GM18511 (cell line): ENCODE results near the gene NME4.

Experiments used
- ATAC-seq: cut with Tn5 transposase; IDR thresholded peaks from one replicate; pipeline ENCODE4 v1.9.1; 2021; ENCODE audit warnings: mild to moderate bottlenecking, moderate library complexity; ENCODE audit not compliant: unreplicated experiment

Gene NME4

DNA sequence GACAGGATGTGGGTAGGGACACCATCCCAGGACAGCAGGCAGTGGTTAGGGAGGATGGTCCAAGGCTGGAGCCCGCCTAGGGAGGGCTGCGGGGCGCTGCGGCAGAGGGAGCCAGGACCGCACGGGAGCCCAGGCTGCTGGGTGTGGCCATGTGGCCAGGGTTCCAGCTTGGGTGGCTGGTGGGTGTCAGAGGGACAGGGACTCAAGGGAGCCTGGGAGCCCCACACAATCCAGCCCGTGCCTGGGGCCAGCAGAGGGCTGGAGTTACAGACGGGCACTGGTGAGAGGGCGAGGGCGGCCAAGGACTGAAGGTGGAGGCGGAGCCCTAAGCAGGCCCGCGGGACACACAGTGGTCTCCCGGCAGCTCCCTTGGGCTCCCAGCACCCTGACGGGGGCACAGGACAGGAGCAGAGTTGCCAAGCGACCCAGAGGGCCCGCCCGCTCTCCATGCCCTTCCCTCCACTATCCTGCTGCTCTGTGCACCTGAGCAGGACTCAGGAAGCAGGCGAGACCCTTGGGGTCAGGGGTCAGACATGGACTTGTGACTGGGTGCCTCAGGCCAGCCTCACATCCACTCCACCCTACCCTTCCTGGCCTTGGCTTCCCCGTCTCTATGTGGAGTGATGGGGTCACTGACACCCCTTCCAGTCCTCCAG, 33.8 kb upstream of the NME4 start:
- ATAC-seq: no peak

DNA sequence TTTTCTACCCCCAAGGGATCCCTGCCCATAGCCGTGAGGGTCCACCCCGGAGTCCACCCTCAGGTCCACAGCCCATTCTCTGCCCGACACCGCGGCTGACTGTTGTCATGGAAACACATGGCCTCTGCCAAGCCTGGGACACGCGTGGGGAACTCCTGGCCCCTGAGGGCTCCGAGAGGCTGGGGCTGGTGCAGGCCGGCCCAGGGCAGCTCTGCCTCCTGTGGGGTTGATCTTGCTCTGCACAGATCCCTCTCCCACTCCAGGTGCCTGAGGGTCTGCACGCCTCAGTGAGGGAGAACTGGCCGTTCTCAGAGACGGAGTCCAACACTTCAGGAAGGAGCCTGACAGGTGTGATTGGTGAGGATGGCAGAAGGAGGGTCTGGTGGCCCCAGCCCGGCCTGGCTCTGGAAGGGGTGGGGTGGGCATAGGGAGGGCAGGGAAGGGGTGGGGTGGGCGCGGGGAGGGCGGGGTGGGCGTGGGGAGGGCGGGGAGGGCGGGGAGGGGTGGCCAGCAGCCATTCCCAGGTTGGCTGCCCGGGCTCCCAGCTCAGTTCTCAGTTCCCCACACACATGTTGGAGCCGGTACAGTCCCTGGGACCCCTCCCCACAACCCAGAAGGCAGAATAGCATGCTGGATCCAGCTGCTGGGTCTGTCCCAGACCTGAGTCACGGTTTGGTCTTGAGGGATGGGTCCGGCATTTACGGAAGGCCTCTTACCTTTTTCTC, 33.1 kb upstream of the NME4 start:
- no peak for ATAC-seq

DNA sequence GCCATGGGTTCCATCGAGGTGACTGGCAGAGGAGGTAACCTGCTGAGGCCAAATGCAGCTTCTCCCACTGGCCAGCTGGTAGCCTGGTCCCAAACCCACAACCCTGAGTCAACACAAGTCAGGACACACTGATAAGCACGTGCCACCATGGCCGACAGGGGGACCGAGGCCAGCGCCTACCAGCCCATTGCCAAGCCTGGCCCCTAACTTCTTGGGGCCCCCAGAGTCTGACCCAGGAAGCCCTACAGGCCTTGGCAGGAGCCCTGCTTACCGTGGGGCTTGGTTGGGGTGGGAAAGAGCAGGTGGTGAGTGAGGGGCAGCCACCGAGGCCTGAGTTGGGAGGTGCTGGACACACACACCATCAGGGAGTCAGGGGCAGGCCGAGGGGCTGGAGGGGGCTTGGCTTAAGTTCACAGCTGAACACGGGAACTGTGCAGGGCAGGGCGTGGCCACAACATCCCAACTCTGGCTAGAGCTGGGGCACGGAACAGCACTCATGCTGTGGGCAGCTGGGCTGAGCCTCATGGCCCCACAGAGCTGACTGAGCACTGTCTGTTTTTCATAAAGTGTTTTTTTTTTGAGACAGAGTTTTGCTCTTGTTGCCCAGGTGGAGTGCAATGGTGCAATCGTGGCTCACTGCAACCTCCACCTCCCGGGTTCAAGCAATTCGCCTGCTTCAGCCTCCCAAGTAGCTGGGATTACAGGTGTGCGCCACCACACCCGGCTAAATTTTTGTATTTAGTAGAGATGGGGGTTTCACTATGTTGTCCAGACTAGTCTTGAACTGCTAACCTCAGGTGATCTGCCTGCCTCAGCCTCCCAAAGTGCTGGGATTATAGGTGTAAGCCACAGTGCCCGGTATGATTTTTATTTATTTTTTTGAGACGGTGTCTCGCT, 32.2 kb upstream of the NME4 start:
- no peak for ATAC-seq

DNA sequence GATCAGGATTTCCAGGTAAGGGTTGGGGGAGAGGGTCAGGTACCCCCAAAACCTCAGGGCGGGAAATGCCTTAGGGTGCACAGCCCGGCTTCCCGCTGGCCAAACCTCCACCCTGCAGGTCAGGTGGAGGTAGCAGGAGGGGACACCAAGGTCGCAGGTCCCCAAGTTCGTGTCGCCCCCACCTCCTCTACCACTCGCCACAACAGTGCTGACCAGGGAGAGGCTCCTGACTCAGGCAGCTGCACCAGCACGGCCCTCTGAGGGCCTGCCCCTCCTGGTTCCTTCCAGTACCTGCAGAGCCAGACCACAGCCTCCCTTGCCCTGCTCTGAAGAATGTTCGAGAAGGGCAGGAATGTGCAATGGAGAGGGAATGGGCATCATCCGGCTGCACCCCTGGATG, 30.5 kb upstream of the NME4 start:
- no peak for ATAC-seq

DNA sequence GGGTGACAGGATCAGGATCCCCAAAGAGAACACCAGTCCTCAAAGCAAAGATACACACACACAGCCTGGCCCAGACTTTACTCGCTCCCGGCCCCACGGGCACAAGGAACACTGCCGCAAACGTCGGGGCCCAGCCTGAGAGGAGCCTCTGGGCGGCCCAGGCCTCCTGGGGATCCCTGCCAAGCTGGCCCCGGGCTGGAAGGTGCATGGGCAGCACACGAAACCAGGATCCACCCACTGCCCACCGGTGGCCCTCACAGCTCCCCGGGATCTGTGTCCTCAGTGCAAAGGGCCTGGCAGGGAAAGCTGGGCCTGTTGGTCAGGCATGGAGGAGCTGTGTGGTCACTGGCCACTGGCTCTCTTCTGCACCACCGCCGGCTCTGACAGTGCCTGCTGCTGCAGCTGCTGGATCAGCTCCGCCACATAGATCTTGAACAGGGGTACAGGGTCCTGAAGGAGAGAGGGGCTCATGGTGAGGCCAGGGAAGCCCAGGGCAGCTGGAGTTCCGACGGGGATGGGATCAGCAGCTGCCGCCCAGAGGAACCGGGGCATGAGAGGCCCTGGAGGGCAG, 29.6 kb upstream of the NME4 start:
- ATAC-seq: no peak

DNA sequence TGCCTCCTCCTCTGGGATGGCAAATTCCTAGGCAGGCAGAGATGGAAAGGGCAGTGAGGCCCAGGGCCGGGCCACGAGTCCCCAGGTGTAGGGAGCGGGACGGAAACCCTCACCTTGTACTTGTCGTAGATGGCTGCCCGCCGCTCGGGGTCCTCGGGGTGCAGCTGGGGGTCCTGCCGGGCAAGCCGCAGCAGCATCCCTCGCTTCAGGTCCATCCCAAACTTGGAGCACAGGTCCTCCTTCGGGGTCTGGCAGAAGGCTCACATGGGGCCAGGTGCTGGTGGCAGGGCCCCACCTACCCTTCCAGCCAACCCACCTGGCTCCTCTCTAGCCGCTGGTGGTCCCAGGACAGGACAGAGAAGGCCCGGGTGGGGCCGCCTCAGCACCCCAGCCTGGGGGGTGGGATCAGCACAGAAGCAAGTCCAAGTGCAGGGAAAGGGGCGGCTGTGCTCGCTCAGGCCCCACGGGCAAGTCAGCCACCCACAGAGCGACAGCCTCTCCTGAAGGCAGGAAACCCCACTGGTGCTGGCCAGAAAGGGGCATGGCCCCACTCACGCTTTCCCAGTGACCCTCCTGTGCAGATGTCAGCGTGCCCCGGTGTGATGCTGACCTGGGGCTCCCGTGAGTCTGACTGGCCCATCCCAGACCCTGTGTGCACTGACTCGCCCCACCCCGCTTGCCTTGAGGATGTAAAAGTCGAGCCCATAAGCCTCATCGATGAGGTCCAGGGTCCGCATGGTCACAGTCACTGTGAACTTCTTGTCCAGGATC, 28.4 kb upstream of the NME4 start:
- ATAC-seq: no peak

DNA sequence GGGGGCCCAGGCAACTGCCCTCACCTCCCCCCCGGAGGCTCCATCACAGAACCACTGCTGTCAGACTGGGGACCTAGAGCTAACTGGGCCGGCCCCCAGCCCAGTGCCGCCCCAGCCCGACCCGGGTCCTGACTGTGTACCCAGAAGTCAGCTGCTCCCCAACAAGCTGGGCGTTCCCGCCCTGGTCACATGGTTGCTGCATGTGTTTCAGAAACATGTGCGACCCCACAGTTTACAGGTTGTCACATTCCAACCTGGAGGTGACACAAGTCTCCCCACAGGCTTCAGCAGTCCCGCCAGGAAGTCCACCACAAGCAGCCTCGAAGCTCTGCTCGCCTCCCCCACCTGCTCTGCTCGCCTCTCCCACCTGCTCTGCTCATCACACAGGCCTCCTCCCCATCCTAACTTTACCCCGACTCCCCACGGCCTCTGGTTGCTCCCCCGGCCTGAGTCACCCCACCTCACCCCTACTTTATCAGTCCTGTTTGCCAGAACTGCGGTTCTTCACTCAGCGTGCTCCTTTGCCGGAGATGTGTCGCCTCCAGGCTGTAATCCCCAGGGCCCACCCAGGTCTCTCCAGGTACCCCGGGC, 27.6 kb upstream of the NME4 start:
- ATAC-seq: no peak

DNA sequence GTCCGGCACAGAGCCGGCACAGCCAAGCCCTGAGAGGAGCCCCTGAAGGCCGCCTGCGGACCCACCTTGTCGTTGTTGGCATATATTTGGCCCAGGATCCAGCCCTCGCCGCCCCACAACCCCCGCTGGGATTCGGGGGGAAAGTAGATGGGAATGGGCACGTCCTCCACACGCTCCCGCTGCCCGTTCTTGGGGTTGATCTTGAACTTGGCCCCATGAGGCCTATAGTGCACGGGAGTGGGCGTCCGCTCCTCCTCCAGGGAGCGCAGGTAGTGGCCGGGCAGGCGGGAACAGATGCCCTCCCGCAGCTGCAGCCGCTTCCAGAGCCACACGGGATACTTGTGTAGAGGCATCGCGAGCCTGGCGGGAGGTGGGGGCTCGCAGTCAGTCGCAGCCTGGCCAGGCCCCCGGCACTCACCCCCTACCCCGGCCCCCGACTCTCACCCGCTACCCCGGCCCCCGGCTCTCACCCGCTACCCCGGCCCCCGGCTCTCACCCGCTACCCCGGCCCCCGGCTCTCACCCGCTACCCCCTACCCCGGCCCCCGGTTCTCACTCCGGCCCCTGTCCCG, 27.0 kb upstream of the NME4 start:
- ATAC-seq: no peak

DNA sequence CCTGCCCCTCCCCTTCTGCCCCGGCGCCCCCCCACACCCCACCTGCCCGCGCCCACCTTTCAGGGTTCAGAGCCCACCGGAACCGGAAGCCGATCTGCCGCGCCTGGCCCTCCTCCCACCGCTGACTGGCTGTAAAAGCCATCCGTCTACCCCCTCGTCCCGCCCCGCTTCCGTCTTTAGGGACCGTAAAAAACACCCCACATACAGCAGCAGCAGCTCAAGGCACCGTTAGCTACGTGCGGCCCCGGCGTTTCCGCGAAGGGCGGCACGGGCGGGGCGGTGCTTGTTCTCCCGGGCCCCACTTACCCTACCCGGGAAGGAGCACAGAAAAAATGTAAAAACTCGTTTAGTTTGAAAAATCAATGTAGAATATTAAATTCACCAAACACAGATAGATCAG, 26.6 kb upstream of the NME4 start, which contains the start of gene MRPL28:
Gene MRPL28 (minus strand): TSS at position 96 of the 400 bp plus-strand sequence. CDS start 320 bp downstream, outside the sequence.
- ATAC-seq: peak; percentile 90

DNA sequence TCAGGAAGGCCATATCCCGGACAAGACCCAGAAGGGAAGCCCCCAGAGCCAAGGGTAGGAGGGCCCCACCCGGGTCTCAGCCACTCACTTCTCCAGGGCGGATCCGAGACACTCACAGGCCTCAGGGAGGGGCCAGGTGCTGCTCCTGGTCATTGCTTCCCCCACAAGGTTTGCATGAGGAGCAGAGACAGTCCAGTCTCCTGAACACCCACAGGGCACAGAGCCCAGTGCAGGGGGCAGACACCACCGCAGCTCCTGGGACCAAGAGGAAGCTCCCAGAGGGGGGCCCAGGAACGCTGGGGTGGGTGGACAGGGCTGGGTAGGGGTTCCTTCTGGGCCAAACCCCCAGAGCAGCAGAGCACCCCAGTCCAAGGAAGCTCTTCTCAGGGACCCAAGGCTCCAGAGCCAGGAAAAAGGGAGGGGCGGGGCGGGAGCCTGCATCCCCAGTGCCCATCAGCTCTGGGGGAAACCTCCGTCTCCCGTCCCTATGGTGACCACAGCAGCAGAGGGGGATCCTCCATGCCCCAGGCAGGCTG, 26.0 kb upstream of the NME4 start:
- ATAC-seq: no peak

DNA sequence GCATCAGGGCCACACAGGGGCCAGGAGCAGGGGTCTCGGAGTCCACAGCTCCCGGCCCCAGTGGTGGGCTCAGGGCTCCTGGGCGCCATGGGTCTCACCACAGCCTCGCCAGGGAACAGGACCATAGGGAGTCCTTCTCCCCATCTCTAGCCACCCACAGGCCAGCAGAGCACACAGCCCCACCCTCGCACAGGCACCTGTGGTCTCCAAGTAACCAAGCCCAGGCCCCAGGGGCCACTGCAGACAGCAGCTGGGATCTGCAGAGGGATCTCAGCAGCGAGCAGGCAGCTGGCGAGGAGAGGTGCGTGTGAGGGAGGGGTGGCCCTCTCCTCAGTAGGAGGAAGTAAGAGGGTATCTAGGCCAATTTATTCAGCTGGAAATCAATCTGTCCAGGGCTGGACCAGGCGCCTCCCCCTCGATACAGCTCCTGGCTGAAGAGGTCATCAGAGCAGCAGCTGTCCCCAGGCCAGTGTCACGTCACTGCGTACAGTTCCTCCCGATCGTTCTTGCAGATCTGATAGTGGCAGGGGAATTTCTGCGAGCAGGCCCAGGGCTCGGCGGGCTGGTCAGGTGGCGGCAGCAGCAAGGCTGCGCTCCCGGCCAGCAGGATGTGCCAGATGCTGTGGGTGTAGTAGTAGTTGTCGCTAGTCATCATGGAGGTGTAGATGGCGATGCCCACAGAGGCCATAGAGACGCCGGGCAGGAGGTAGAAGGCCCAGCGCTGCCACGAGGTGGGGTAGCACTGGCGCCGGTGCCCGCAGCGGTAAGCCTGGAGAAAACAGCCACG, 25.3 kb upstream of the NME4 start:
- no peak for ATAC-seq

DNA sequence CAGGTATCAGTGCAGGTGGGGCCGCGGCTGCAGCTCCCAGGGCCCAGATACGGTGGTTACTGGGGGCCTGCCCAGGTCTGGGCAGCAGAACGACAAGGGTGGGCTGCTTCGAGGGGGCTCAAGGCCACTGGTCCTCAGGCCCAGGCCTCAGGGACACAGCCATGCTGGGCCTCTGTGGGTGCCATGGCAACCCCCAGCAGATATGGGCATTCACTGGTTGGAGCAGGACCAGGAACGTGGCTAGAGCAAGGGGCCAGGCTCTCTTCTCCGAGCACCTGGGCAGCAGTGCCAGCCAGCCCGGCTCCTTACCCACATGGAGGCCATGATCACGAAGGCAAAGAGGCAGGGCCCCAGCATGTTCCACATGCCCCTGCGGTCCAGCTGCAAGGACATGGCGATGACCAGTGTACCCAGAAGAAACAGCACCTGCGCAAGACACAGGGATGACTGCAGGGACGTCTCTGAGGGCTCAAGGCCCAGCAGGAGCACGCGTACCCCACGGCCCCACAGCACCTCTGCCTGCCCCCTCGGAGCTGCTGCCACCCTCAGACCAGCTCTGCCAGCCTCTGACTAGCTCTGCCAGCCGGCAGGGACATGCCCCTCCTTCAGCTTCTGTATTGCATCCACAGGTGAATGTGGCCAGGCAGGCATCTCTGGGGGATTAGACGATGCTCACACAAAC, 24.6 kb upstream of the NME4 start:
- ATAC-seq: no peak

DNA sequence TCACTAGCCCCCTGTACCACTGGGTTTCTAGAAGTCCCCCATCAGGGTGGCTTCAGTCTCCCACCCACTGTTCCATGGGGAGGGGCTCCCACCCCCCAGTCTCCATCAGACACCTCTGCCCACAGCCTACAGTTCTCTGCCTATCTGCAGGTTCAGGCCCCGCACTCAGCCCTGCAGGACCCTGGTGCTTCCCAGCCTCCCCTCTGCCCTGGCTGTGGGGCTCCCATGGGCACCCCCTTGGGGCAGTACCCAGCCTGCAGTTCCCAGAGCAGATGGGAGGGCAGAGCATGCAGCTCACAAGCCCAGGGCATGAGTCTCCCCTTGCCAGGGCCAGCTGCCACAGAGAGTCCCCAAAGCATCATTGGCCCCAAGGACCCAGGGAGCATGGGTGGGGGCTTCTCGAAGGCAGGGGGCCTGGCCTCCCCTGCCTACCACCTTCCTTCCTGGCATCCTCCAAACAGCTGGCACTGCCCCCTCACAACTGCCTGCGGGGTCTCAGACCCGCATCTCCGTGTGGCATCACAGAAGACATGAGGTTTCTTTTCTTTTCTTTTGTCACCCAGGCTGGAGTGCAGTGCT, 23.9 kb upstream of the NME4 start:
- no peak for ATAC-seq

DNA sequence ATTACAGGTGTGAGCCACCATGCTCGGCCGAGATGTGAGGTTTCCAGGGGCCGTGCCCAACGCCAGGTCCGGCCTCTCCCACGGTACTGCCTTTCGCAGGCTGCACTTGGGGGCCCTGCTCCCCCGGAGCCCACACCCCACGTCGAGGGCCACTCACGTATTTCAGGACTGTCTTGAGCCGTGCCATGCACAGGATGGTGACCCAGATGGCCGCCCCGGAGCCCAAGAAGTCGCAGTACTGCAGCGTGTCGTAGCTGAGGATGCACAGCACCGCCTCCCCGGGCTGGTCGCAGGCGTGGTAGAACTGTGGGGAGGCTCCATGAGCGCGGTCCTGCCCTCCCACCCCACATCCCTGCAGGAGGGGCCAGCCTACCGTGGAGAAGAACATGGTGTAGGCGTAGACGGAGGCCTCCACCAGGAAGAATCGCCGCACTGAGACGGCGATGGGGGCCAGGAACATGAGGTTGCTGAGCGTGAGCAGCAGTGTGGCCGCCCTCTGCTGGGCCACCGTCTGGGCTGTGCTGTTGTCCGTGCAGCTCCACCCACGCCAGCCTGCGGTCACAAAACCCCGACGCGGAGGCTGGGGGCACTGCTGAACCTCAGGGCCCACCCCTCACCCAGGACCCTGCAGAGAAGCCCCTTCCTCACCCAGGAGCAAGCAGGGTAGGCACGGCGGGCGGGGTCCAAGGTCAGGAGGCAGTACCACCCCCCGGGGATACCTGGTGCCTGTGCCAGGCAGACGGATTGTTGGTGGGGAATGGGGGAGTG, 23.0 kb upstream of the NME4 start:
- no peak for ATAC-seq

DNA sequence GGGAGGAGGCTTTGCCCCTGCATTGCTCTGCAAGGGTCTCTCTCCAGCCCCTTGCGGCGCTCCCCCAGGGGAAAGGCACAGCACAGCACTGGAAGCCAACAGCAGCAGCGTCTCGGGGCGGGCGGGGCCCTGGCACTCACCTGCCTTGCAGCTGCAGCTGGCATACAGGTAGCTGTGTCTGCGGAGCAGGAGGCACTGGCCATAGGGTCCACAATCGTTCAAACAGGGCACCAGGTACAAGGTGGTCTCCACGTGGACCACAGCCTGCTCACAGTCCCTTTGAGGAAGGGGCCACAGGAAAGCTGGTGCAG, 22.4 kb upstream of the NME4 start:
- no peak for ATAC-seq

DNA sequence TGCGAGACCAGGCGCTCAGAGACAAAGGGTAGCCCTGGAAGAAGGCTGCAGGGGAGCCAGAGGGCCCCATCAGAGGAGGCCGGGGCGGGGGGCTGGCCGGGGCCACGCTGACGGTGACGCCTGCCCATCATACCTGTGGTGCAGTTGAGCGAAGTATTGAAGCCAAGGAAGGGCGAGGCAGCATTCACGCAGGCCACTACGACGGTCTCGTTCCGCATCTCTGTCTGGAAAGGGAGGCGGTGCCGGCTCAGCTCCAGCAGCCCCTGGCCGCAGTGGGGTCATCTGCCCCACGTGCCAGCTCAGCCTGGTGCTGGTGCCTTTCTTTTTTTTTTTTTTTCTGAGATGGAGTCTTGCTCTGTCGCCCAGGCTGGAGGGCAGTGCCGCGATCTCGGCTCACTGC, 21.8 kb upstream of the NME4 start:
- no peak for ATAC-seq
